ENCODE data around the gene SIGLEC12.

The SIGLEC12 gene

GRCh38 chr19:51501594-51502263 is at the start of gene SIGLEC12:
SIGLEC12 (minus strand) TSS chr19:51501800; CDS start chr19:51501733, 67 bp downstream.
- peak in 20 of 51 donors; percentile 0 to 34 (median 8) for DNase-seq

GRCh38 chr19:51550848-51551672 is 49.5 kb upstream of the SIGLEC12 start:
- no peak for DNase-seq

- DNase-seq, result no peak
Measured at GRCh38 chr19:51549533-51550324, 48.1 kb upstream of the SIGLEC12 start.

- no peak for DNase-seq
Measured at GRCh38 chr19:51548891-51549305, 47.3 kb upstream of the SIGLEC12 start.

GRCh38 chr19:51548213-51548651 is 46.6 kb upstream of the SIGLEC12 start:
- no peak for DNase-seq

GRCh38 chr19:51547397-51548212 is 46.0 kb upstream of the SIGLEC12 start:
- no peak for DNase-seq

- DNase-seq, result no peak
Measured at GRCh38 chr19:51546650-51547396, 45.2 kb upstream of the SIGLEC12 start.

GRCh38 chr19:51546107-51546649 is 44.6 kb upstream of the SIGLEC12 start:
- no peak for DNase-seq

GRCh38 chr19:51544038-51544437 is 42.4 kb upstream of the SIGLEC12 start:
- DNase-seq, result no peak

GRCh38 chr19:51542699-51543098 is 41.1 kb upstream of the SIGLEC12 start:
- DNase-seq, result no peak

- no peak for DNase-seq
Measured at GRCh38 chr19:51541458-51542357, 40.1 kb upstream of the SIGLEC12 start.

- DNase-seq, result no peak
Measured at GRCh38 chr19:51539821-51540366, 38.3 kb upstream of the SIGLEC12 start.

GRCh38 chr19:51535535-51535934 is 33.9 kb upstream of the SIGLEC12 start:
- no peak for DNase-seq

- peak in 26 of 51 donors; percentile 2 to 46 (median 18) for DNase-seq
Measured at GRCh38 chr19:51531349-51532315, 30.0 kb upstream of the SIGLEC12 start, which contains the start of gene SIGLEC6. SIGLEC6 (minus strand) TSS chr19:51531670; CDS start chr19:51531648, 22 bp downstream.

GRCh38 chr19:51530616-51531015 is 29.0 kb upstream of the SIGLEC12 start:
- no peak for DNase-seq

- no peak for DNase-seq
Measured at GRCh38 chr19:51529301-51529700, 27.7 kb upstream of the SIGLEC12 start.

GRCh38 chr19:51525651-51526050 is 24.1 kb upstream of the SIGLEC12 start:
- no peak for DNase-seq
